ENCODE measurements around the gene AP3B2.
"Not testable (repeated sequence)": the region's sequence is repeated elsewhere in the genome, so short reads cannot be mapped to it uniquely, and the experiment has no call there.

The AP3B2 gene, protein sequence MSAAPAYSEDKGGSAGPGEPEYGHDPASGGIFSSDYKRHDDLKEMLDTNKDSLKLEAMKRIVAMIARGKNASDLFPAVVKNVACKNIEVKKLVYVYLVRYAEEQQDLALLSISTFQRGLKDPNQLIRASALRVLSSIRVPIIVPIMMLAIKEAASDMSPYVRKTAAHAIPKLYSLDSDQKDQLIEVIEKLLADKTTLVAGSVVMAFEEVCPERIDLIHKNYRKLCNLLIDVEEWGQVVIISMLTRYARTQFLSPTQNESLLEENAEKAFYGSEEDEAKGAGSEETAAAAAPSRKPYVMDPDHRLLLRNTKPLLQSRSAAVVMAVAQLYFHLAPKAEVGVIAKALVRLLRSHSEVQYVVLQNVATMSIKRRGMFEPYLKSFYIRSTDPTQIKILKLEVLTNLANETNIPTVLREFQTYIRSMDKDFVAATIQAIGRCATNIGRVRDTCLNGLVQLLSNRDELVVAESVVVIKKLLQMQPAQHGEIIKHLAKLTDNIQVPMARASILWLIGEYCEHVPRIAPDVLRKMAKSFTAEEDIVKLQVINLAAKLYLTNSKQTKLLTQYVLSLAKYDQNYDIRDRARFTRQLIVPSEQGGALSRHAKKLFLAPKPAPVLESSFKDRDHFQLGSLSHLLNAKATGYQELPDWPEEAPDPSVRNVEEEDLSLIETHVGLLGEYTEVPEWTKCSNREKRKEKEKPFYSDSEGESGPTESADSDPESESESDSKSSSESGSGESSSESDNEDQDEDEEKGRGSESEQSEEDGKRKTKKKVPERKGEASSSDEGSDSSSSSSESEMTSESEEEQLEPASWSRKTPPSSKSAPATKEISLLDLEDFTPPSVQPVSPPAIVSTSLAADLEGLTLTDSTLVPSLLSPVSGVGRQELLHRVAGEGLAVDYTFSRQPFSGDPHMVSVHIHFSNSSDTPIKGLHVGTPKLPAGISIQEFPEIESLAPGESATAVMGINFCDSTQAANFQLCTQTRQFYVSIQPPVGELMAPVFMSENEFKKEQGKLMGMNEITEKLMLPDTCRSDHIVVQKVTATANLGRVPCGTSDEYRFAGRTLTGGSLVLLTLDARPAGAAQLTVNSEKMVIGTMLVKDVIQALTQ

DNA sequence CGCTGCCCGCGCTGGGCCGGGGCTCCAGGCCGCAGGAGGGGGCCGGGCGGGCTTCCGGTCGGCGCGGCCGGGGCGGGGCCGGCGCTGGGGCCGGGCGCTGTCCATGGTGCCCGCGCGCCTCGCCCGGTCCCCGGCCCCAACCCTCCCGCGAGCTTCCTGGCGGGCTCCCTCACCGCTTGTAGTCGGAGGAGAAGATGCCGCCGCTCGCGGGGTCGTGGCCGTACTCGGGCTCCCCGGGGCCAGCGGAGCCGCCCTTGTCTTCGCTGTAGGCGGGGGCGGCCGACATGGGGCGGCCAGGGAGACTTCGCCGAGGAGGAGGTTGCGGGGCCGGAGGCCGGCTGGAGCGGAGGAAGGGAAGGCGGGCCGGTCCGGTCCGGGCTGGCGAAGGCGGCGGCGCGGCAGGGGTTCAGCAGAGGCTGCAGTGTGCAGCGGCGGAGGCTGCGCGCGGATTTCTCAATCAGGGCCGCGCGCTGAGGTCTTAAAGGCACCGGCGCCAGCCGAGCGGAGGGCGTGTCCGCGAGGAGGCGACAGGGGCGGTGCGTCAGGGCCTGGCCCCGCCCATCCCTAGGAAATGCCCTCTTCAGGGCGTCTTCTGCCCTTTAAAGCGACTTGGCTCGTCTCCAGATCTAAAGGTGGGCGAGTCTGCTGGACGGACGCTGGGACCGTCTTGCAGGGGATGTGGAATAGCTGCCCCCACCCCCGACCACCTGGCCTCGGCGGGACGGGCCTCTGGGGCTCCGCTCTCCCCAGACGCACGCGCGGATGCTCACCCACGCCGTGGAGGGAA, at the start of gene AP3B2:
AP3B2 (minus strand) TSS at position 455 of the 787 bp plus-strand sequence; CDS start at position 286, 169 bp downstream.
- peak; percentile 69 for DNase-seq (ENCODE audit: low spot score)

DNA sequence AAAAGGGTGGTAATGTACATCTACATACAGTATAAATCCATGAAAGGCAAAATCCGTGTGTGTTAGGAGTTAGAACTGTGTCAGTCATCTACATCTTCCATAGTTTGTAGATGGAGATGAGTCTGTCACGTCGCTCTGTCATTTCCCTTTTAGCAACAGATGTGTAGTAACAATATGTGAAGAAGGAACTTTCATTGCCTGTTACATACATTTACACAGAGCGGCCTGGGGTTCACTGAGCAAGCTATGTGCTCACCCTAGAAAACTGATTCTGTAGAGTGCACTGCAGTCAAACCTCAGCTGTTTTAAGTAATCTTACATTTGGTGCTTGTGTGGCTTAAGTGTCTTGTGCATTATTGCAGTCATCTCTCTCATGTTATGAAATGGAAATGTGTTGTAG, 41.6 kb upstream of the AP3B2 start:
- DNase-seq (ENCODE audit: low spot score) = no peak

DNA sequence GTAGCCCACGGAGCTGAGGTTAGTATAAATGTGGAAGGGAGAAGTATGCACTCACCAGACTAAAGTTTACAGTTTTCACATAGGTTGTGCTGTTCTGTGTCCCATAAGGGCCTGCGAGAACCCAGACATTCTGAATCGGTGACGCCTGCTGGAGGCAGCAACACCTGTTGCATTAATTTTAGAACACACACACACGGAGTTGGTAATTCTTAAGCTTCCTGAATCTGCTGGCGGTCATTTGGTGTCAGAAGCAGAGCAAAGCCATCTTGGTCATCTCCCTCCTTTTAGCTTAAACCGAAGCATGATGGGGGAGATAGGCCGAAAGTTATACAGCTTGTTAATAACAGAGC, 41.1 kb upstream of the AP3B2 start:
- DNase-seq (ENCODE audit: low spot score) = peak; percentile 17

DNA sequence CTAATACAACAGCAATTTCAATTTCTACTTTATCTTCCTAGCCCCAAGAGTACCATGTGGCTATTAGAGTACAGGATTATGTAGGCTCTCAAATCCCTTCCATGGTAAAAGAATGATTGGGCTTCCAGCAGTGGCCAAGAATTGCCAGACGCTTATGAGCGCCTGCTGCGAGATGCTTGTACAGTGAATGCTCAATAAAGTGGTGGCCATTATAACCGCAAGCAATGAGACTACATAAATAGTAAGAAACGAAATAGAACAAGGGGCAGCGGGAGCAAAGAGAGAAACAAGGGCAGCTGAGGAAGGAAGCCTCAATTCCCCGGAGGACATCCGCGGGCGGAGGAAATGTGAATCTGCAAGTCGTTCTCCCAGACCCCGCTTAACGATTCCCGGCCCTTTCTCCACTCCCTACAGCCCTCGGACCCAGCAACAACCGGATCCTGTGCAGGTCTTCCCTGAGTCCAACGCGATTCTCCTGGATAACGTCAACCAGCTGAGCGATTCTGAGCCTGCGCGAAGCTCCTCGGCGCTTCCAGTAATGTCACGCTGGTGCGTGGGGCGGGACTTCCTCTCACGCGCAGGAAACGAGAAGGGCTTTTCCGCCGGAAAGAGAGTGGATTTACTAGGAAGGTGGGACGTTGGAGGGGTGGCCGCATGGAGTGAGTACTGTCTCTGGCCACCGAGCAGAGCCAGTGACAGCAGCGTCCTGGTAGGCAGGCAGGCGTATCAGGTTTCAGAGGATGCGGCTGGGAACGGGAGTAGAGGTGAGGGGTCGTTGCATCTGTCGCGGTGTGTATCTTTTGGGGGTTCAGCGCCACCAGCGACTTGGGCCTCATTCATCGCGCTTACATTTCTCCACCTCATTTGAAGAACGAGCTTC, 40.5 kb upstream of the AP3B2 start:
- DNase-seq (ENCODE audit: low spot score) = peak; percentile 85

DNA sequence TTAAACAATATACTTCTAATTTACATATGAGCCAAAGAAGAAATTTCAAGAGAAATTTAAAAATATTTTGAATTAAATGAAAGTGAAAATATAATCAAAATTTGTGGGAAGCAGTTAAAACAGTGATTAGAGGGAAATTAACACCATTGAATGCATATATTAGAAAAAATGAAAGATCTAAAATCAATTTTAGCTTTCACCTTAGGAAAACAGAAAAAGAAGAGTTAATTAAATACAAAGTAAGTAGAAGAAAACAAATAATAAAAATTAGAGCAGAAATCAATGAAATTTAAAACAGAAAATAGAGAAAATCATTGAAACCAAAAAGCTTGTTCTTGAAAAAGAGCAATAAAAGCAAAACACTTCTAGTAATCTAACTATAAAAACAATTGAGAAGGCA, 38.6 kb upstream of the AP3B2 start:
- DNase-seq (ENCODE audit: low spot score) = no peak

DNA sequence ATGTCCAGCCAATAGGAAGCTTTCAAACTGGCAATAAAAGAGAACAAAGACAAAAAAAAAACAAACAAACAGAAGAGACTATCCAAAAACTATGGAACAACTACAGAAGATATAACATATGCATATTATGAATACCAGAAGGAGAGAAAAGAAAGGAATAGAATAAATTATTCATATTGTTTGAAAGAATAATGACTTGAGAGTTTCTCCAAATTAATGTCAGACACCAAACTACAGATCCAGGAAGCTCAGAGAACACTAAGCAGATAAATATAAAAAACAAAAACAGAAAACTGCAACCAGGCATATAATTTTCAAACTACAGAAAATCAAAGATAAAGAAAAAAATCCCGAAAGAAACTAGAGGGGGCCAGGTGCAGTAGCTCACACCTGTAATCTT, 34.1 kb upstream of the AP3B2 start:
- no peak for DNase-seq (ENCODE audit: low spot score)

DNA sequence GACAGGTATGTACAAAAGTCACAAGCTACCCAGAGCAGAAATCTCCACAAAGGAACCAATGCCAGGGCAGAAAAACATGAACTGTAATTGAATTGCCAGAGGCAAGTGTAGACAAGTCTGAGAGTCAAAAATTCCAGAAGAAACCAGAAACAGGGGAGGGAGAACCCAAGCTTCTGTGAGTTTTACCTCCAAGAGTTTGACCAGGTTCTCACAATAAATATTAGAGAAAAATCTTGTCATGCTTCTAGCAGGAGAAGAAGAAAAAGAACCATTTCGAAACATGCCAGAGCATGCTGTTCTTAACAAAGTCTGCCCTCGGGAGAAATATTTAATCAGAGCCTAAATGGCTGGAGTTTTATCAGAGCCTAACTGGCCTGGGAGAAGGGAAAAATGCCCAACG, 32.5 kb upstream of the AP3B2 start:
- no peak for DNase-seq (ENCODE audit: low spot score)

DNA sequence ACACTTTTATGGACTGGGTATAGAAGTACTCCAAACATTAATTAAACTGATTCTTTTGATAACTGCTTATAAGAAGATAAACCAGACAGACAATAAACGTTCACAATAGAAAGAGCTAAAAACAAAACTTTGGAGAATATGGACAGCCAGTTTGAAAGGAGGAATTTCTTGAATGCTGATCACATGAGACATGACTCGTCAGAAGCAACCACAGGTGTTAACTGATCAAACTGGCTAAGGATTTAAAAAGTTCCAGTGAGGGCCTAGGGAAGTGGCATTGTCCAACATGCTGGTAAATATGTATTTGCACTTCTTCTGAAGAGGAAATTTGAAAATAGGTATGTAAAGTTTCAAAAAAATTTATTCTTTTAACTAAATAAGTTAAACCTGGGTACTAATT, 29.4 kb upstream of the AP3B2 start:
- no peak for DNase-seq (ENCODE audit: low spot score)

DNA sequence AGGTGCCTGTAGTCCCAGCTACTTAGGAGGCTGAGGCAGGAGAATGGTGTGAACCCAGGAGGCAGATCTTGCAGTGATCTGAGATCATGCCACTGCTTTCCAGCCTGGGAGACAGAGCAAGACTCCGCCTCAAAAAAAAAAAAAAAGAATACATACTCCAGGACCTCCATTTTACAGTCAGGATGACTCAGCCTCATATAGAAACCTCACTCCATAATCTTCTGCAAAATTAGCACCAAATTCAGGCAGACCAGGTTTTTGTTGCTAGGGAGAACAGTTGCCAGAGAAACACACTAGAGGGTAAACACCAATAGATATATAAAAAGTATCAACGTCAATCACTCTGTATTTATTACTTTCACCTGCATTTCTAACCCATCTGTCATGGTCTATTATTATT, 28.3 kb upstream of the AP3B2 start:
- DNase-seq (ENCODE audit: low spot score) = no peak

DNA sequence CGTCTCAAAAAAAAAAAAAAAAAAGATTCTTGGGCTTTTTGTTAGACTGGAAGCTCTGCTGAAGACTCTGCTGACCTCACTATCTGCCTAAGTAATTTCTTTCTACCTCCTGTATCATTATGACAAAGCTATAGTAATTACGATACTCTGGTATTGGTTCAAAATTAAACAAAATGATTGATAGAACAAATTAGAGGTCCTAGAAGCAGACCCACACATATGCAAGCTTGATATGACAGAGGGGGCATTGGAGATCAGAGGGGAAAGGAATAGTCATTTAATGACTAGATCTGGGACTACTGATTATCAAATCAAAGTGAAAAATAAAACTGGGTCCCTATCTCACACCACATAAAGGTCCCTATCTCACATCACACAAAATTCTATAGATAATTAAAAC, 21.9 kb upstream of the AP3B2 start:
- DNase-seq (ENCODE audit: low spot score) = no peak

DNA sequence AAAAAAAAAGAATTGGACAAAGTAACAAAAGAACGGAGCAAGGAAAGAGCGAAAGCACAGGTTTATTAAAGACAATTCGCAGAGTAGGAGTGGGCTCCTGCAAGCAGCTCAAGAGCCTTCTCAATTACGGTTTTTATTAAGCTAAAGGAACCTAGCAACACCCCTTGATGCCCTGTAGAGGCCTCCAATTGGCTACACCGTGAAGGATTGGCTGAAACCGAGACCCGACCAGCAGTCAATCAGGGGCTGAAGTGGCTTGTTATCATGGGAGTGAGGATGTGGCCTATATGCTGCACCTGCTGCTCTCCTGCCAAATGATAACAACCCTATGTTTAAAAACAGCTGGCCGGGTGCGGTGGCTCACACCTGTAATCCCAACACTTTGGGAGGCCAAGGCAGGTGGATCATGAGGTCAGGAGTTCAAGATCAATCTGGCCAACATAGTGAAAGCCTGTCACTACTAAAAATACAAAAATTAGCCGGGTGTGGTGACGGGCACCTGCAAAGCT, 20.4 kb upstream of the AP3B2 start:
- DNase-seq (ENCODE audit: low spot score) = no peak

DNA sequence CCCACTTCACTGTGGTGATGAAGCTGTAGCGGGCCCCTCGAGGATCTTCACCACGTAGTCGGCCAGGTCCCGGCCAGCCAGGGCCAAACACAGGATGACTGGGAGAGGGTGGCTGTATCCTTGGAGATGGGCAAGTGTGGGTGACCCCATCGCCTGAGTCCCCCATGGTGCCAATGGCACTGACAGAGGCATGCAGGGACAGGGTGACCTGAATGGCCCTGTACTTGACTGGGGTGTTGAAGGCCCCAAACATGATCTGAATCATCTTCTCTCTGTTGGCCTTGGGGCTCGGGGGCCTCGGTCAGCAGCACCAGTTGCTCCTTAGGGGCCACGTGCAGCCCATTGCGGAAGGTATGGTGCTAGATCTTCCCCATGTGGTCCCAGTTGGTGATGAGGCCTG, 17.1 kb upstream of the AP3B2 start:
- DNase-seq (ENCODE audit: low spot score) = no peak

DNA sequence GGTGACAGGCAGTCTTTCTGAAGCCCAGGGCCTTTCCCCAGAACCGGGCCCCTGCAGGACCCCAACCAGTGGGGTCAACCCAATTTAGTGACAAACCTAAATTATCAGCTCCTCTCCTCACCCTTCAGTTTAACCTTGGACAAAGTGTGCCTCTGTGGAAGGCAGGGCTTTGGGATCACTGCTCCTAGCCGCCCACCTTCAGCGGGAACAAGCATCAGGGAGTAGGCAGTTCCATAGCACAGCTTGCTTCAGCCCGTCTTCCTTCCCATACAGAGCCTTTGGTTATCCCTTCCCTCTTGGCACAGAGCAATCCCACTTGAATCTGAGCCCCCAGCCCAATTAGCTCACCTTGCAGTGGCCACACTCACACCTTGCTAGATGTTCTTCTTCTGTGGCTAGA, 5.3 kb upstream of the AP3B2 start:
- DNase-seq (ENCODE audit: low spot score) = no peak

DNA sequence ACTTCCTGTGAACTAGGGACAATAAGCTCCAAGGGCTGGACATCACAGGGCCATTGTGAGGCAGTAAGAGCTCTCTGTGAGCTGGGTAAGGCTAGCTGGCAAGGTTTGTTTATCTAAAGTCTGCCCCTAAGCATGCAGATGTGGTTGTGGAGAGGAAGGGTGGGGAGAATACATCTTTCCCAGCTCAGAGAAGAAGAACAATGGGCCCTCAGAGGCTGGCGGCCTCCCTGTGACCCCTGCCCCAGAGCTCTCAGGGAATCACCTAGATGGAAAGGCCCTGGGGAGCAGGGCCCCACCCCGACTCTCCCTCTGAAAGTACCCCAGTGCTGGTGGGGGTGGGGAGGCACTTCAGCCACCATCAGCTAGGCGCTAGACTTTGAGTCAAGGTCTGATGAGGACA, 4.3 kb upstream of the AP3B2 start:
- no peak for DNase-seq (ENCODE audit: low spot score)

DNA sequence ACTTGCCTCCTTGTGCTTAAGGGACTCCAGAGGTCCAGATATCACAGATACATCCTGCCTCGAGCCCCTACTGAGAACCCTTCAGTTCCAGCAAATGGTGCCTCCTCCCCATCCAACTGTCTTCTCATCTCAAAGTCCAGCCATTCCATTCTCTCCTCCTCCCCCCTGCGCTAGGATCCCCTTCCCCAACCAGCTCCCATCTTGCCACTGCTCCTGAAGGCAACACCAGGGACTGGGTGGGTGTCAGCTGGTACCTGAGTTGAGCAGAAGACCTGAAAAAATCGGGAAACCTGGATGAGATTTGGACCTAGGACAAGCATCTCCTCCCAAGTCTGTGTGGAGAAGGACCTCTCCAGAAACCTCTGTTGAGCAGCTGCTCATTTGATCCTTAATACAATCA, 2.4 kb upstream of the AP3B2 start:
- DNase-seq (ENCODE audit: low spot score) = no peak

DNA sequence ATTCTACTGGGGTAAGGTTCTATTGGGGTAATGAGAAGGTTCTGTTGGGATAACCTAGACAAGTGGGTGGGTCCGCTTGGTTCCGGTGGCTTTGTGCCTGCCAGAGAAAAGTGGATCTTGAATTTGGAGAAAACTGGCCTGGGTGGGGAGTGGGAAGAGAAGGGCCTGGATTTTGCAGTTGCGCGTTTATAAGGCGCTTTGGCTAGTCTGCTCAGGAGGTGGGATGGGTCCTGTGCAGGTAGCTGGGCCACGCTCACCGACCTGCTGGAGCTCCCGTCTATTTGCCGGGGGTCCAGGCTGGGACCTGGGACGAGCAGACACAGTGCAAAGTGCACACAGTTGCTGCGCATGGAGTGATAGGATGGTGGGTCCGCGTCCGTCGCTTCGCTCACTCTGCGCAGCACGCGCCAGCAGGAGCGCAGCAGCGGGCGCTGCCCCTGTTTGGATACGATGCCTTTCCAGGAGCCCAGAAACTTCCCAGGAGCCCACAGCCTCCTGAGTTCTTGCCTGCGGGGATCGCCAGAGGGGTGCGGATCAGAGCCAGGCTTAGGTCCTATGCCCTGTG, 1.3 kb upstream of the AP3B2 start:
- no peak for DNase-seq (ENCODE audit: low spot score)

DNA sequence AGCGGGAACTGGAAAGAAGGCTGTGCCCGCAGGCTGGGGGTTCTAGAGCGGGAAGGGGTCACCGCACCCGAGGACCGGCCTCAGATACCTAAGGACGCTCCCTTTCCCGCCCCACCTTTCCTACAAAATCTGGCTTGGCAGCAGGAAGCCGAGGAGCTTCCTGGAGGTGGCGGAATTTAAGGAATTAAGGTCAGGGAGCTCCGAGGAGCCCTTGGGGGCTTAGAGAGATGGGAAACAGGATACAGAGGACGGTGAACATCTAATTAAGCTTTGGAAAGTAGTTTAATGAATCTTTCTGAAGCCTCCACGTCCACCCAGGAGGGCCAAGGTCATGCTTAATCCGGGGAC, 507 bp upstream of the AP3B2 start:
- DNase-seq (ENCODE audit: low spot score) = no peak

DNA sequence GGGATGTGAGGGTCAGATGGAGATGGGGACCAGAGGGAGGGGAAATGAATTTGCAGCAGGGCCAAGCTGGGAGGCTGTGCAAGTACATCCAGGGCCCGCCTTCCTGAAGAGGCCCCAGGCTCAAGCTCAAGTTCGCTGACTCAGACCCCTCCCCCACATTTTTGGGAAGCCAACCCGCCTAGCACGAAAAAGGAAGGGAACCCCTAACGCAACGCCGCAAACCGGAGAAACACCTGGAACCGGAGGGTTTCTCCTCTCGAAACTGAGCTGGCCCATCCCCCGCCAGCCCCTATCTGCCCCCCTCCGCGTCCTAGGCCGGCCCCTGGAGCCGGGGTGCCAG, 624 bp downstream of the AP3B2 start:
- no peak for DNase-seq (ENCODE audit: low spot score)

DNA sequence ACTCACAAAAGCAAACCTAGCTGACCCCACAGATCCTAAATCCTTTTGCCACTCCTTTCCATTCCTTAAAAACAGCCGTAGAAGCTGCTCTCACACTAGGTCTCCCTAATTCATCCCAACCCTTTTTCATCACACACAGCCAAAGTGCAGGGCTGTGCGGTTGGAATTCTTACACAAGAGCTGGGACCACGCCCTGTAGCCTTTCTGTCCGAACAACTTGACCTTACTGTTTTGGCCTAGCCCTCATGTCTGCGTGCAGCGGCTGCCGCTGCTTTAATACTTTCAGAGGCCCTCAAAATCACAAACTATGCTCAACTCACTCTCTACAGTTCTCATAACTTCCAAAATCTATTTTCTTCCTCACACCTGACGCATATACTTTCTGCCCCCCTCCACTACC, 3.8 kb downstream of the AP3B2 start:
- DNase-seq (ENCODE audit: low spot score) = not testable (repeated sequence)

DNA sequence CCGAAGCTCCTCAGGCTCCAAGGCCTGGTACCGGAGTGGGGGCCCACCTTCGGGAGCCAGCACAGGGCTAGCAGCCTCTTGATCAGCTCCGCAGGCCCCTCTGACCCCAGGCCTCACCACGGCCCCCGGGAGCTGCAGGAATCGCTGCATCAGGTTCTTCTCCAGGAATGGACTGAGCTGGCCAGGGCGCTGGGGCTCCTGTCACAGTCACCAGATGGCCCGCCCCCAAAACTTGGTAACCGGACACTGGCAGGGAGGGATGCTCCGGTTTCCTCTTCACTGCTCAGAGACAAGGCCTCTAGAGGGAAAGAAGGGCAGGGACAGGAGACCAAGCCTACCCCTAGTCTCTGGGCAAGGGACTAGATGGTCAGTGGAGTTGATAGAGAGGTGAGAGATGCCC, 9.9 kb downstream of the AP3B2 start:
- no peak for DNase-seq (ENCODE audit: low spot score)

Data from hematopoietic multipotent progenitor cell treated with erythropoietin and hydrocortisone succinate and interleukin-3 and kit ligand, for 15 days (in vitro differentiated cells).